Kidney epithelial cell (primary cell): ENCODE results near the gene LTA. TPM values are rescaled to one million over a fixed set of nuclear protein-coding genes. Genes with fewer than 3 reads are reported as not detected.

ENCODE experiments used
- DNase-seq: peaks from one replicate; pipeline ENCODE4 v3.0.0-alpha.2; 2010; ENCODE audit warnings: low read depth
- H3K27me3 ChIP-seq: 2 replicates; pipeline ENCODE4 v1.6.0; 2011; ENCODE audit warnings: low read length; ENCODE audit not compliant: control insufficient read depth, insufficient read depth
- H3K36me3 ChIP-seq: 2 replicates; pipeline ENCODE4 v1.5.1; 2011; ENCODE audit warnings: low read length; ENCODE audit not compliant: control insufficient read depth, insufficient read depth
- H3K4me3 ChIP-seq: 2 replicates; pipeline ENCODE4 v1.5.1; 2011; ENCODE audit warnings: low read depth, mild to moderate bottlenecking, control low read depth, low read length
- total RNA-seq: library from RNA; depleted of rRNA; stranded (reverse); fragments of >200 nt; gene quantifications from 2 replicates; pipeline ENCODE4 v1.2.3, GENCODE V29; 2015
- TF ChIP-seq, protein P1 (sequence below): IDR thresholded peaks from 2 replicates; pipeline ENCODE4 v1.5.1; 2011; ENCODE audit warnings: mild to moderate bottlenecking, moderate library complexity, low read length, control low read depth, inconsistent platforms; ENCODE audit not compliant: insufficient read depth, poor library complexity, severe bottlenecking

LTA gene
- total RNA-seq, 1 donor from 2014 or later: 0.92 TPM

DNA sequence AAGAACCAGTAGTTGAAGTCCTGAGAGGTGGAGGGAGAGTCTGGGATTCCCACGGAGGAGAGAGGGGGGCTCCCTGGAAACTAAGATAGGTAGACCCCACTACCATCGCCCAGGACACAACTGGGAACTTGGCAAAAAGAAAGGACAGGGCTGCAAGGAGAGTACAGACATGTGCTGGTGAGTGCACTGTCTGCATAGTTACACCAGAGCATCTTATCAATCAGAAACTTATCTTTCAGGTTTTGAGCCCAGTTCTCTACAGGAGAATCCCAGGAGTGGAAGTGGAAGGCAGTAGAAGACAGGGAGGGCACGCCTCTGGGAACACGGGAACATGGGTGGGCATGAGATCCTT is 12.5 kb upstream of the LTA start:
- no peaks in the 10 kb centered on the region for H3K27me3 ChIP-seq
- H3K36me3 ChIP-seq: peaks cover 8% of the 10 kb centered on the region
- no peak overlapping the region for H3K4me3 ChIP-seq
- TF ChIP-seq, protein P1, sequence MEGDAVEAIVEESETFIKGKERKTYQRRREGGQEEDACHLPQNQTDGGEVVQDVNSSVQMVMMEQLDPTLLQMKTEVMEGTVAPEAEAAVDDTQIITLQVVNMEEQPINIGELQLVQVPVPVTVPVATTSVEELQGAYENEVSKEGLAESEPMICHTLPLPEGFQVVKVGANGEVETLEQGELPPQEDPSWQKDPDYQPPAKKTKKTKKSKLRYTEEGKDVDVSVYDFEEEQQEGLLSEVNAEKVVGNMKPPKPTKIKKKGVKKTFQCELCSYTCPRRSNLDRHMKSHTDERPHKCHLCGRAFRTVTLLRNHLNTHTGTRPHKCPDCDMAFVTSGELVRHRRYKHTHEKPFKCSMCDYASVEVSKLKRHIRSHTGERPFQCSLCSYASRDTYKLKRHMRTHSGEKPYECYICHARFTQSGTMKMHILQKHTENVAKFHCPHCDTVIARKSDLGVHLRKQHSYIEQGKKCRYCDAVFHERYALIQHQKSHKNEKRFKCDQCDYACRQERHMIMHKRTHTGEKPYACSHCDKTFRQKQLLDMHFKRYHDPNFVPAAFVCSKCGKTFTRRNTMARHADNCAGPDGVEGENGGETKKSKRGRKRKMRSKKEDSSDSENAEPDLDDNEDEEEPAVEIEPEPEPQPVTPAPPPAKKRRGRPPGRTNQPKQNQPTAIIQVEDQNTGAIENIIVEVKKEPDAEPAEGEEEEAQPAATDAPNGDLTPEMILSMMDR: no peak
- DNase-seq: no peak

DNA sequence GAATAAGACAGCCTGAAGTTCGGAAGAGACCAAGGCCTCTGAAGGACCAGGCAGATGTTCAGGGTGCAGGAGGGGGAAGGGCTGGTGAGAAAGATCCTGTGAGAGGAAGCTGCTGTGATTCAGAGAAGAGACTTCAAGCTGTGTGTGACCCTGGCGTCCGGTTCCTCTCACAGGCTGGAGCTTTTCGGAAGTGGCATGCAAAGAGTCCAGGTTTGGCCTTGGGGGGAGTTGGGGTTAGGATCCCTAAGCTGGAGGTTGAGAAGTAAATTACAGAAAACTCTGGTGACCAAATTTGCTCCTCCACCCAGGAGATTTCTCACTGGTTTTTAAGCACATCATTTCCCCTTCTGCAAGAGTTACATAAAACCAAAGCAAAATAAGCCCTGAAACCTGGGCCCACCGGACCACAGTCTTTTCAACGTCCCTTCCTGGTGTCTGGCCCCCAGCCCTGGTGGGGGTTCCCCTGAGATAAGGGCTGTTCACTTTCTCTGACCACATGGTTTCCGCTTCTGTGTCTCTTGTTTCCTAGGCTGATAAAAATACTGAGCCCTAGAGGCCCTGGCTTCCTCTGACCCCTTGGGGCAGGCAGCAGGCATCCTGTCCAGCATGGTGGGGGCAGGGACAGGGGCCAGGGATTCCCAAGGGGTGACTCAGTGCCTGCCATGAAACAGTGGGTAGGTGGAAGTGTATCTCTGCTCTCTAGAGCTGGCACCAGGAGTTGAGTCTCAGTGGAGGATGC is 12.0 kb upstream of the LTA start:
- no peak overlapping the region for H3K4me3 ChIP-seq
- TF ChIP-seq, protein P1: no peak
- no peak for DNase-seq
- peaks cover 8% of the 10 kb centered on the region for H3K36me3 ChIP-seq
- no peaks in the 10 kb centered on the region for H3K27me3 ChIP-seq

DNA sequence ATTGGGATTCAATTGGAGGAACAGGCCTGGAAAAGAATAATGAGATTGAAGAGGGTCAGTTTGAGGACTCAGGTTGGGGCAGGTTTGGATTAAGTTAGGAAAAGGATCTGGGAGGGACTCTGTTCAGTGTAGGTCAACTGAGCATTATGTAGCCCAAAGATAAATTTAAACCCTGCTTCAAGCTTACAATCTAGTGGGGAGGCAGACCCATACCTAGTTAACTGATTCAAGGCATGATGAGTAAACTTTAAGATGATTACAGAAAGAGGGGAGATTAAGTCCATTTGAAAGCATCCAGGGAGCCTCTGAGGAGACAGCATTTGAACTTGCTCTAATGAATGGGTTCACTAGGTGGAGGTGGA is 11.4 kb upstream of the LTA start:
- peaks cover 8% of the 10 kb centered on the region for H3K36me3 ChIP-seq
- TF ChIP-seq, protein P1: no peak
- H3K4me3 ChIP-seq: no peak overlapping the region
- H3K27me3 ChIP-seq: no peaks in the 10 kb centered on the region
- no peak for DNase-seq

DNA sequence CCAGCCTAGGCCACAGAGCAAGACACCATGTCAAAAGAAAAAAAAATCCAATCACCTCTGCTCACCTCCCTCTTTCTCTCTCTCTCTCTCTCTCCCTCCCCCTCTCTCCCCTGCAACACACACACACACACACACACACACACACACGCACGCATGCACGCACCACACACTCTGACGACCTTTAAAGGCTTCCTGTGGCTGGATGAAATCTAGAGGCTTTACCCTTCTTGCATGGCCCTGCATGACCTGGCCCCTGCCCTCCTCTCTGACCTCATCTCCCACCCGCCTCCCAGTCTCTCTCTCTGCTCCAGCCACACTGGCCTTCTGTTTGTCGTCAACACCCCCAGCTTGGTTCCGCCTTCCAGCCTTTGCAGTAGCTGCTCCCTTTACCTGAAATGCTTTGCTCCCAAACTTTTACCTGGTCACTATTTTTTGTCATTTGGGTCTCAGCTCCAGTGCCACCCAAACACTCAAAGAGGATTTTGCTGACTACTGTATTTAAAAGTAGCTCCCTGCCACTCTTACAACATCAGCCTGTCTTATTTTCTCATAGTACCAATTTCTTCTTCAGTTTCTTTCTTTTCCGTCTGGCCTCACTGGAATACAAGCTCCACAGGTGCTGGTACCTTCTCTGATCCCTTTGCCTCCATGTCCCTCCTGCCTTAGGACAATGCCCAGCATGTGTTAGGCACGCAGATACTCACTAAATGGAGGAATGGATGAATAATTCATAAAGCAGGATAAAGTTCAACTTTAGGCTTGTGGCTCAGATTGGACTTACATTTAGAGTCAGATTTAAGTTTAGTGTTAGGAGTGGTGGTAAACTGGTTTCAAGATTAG is 4.3 kb upstream of the LTA start:
- TF ChIP-seq, protein P1: no peak
- no peaks in the 10 kb centered on the region for H3K36me3 ChIP-seq
- no peak for DNase-seq
- H3K4me3 ChIP-seq: no peak overlapping the region
- no peaks in the 10 kb centered on the region for H3K27me3 ChIP-seq

DNA sequence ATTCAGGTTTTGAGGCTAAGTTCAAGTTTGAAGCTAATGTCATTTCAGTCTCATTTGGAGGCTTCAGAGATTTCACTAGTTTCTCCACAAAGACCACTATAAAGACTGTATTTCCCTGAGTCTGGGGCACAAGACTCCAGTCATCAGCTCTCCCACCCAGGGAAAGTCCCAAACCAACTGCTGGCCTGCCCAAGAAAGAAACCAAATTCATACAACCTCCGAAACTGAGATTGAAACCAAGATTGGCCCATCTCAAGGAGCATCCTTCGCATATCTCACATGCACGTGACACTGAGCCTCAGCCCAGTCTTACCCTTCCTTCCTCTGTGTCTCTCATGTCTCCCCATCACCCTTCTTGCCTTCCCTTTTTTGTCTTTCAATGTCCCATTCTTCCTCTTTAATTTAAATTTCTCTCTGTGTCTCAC is 3.5 kb upstream of the LTA start:
- TF ChIP-seq, protein P1: no peak
- H3K36me3 ChIP-seq: no peaks in the 10 kb centered on the region
- no peak for DNase-seq
- H3K4me3 ChIP-seq: no peak overlapping the region
- no peaks in the 10 kb centered on the region for H3K27me3 ChIP-seq
